Measurements from ENCODE around the gene HERC5.
A peak's percentile ranks its signal among the peaks of the same experiment; 100 is the strongest.

Gene HERC5

GRCh38 chr4:88448889-88449288, 8.0 kb upstream of the HERC5 start:
- DNase-seq: no peak

GRCh38 chr4:88449290-88449689, 7.6 kb upstream of the HERC5 start:
- no peak for DNase-seq

- DNase-seq: no peak
Observed at GRCh38 chr4:88451205-88451604, 5.7 kb upstream of the HERC5 start.

GRCh38 chr4:88452912-88453311, 4.0 kb upstream of the HERC5 start:
- no peak for DNase-seq

GRCh38 chr4:88457307-88458103, 586 bp downstream of the HERC5 start:
- peak; percentile 56 for DNase-seq

GRCh38 chr4:88458104-88458740, 1.3 kb downstream of the HERC5 start:
- DNase-seq: peak; percentile 55

- DNase-seq: no peak
Observed at GRCh38 chr4:88465653-88466192, 8.8 kb downstream of the HERC5 start.

GRCh38 chr4:88467392-88467791, 10.5 kb downstream of the HERC5 start:
- DNase-seq: no peak

- no peak for DNase-seq
Observed at GRCh38 chr4:88477229-88477860, 20.4 kb downstream of the HERC5 start.

- DNase-seq: no peak
Observed at GRCh38 chr4:88478247-88478646, 21.3 kb downstream of the HERC5 start.

GRCh38 chr4:88481537-88481936, 24.6 kb downstream of the HERC5 start:
- DNase-seq: no peak

GRCh38 chr4:88489100-88489761, 32.3 kb downstream of the HERC5 start:
- DNase-seq: peak; percentile 25

- no peak for DNase-seq
Observed at GRCh38 chr4:88497859-88498409, 41.0 kb downstream of the HERC5 start.

- no peak for DNase-seq
Observed at GRCh38 chr4:88503344-88503743, 46.4 kb downstream of the HERC5 start.

GRCh38 chr4:88511236-88511635, 54.3 kb downstream of the HERC5 start:
- DNase-seq: no peak

GRCh38 chr4:88514557-88515511, 57.9 kb downstream of the HERC5 start:
- no peak for DNase-seq

GRCh38 chr4:88516746-88517145, 59.8 kb downstream of the HERC5 start:
- no peak for DNase-seq

- no peak for DNase-seq
Observed at GRCh38 chr4:88517825-88518224, 60.9 kb downstream of the HERC5 start.

GRCh38 chr4:88518911-88519310, 62.0 kb downstream of the HERC5 start:
- no peak for DNase-seq

- DNase-seq: peak; percentile 90
Observed at GRCh38 chr4:88522702-88523324, 65.9 kb downstream of the HERC5 start.
